Loucy (cell line): Measurements from ENCODE around the gene TSTD2.

Source experiments
- H2AFZ ChIP-seq: fragments of 200-600 bp; sonication (generic); 2 replicates; pipeline ENCODE4 v1.6.0; 2016; ENCODE audit warnings: antibody characterized with exemption, mild to moderate bottlenecking, low read length, moderate library complexity
- H3F3A ChIP-seq: fragments of 200-600 bp; 2 replicates; pipeline ENCODE4 v1.6.0; 2016; ENCODE audit warnings: antibody characterized with exemption, low read depth, mild to moderate bottlenecking
- H3K27me3 ChIP-seq: fragments of 200-600 bp; sonication (generic); 2 replicates; pipeline ENCODE4 v1.6.1; 2014; ENCODE audit warnings: low read length, mild to moderate bottlenecking; ENCODE audit not compliant: insufficient read depth, poor library complexity, severe bottlenecking
- H3K36me3 ChIP-seq: fragments of 200-600 bp; sonication (generic); 2 replicates; pipeline ENCODE4 v1.6.1; 2016; ENCODE audit warnings: low read length; ENCODE audit not compliant: insufficient read depth
- H3K4me1 ChIP-seq: fragments of 200-600 bp; sonication (generic); 2 replicates; pipeline ENCODE4 v1.5.1; 2014; ENCODE audit warnings: low read length, mild to moderate bottlenecking; ENCODE audit not compliant: insufficient read depth, poor library complexity, severe bottlenecking
- H3K4me2 ChIP-seq: fragments of 200-600 bp; sonication (generic); 2 replicates; pipeline ENCODE4 v1.6.0; 2014; ENCODE audit warnings: antibody characterized with exemption, low read length, low read depth, mild to moderate bottlenecking; ENCODE audit not compliant: poor library complexity, severe bottlenecking
- H3K4me3 ChIP-seq: fragments of 200-600 bp; sonication (generic); 2 replicates; pipeline ENCODE4 v1.5.1; 2014; ENCODE audit warnings: low read length, mild to moderate bottlenecking, mixed read lengths; ENCODE audit not compliant: poor library complexity, severe bottlenecking
- H3K79me2 ChIP-seq: fragments of 200-600 bp; sonication (generic); 2 replicates; pipeline ENCODE4 v1.6.1; 2014; ENCODE audit warnings: low read length; ENCODE audit not compliant: insufficient read depth
- H3K9ac ChIP-seq: fragments of 200-600 bp; sonication (generic); 2 replicates; pipeline ENCODE4 v1.6.0; 2014; ENCODE audit warnings: mild to moderate bottlenecking, low read depth, low read length, moderate library complexity; ENCODE audit not compliant: poor library complexity, severe bottlenecking
- H3K9me2 ChIP-seq: fragments of 200-600 bp; sonication (generic); replicated peaks from 2 replicates; pipeline ENCODE4 v1.6.1; 2016; ENCODE audit warnings: low read depth, low read length, mixed read lengths
- H3K9me3 ChIP-seq: fragments of 200-600 bp; sonication (generic); 2 replicates; pipeline ENCODE4 v1.6.1; 2014; ENCODE audit warnings: mild to moderate bottlenecking, antibody characterized with exemption, low read length, low read depth; ENCODE audit not compliant: insufficient read depth
- H4K20me1 ChIP-seq: fragments of 200-600 bp; sonication (generic); 2 replicates; pipeline ENCODE4 v1.6.0; 2014; ENCODE audit warnings: antibody characterized with exemption, low read length, mild to moderate bottlenecking; ENCODE audit not compliant: insufficient read depth, poor library complexity, severe bottlenecking
- EZH2phosphoT487 ChIP-seq: fragments of 200-600 bp; IDR thresholded peaks from 2 replicates; pipeline ENCODE4 v1.6.1; 2018; ENCODE audit warnings: antibody characterized with exemption, mild to moderate bottlenecking, moderate library complexity, borderline replicate concordance
- TF ChIP-seq, protein P1 (sequence below): fragments of 200-600 bp; sonication (generic); conservative IDR thresholded peaks from 2 replicates; pipeline ENCODE4 v1.5.1; 2014; ENCODE audit warnings: mild to moderate bottlenecking, antibody characterized with exemption, low read length

TSTD2 gene

DNA sequence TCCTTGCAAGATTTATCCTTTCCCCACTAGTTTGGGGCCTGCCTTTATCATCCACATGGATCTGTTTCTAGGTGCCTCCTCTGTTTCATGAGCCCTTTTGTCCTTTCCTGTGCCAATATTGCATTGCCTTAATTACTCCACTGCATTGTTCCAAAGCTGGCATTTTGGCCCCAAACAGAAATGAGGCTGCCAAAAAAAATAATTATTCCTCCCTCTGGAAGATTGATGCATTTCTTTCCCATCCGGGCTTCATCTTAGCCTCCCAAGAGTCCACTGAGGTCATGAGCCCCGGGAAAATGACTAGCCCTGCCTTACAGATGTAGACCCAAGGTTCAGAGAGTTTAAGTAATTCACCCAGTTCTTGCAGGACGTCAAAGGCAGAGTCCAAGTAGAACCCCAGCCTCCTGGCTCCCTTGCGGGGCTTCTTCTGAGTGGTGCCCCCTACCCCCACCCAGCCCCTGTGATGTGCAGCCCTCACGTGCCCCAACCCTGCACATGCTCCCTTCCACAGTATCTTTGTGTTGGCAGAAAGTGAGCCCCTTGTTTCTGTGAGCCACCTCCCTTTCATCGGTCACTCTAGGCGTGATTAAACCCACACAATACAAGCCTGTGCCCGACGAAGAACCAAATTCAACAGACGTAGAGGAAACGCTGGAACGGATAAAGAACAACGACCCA, 69.6 kb downstream of the TSTD2 start:
- Histone ChIP-seq H3K4me2 (no peak overlapping the region), H3K4me3 (no peak overlapping the region), H3K36me3 (no peaks in the 10 kb centered on the region), H3K9ac (no peak overlapping the region), H3K27me3 (no peaks in the 10 kb centered on the region), H3K9me3 (no peaks in the 10 kb centered on the region), H2AFZ (no peak overlapping the region), H3K4me1 (no peaks in the 10 kb centered on the region), H4K20me1 (no peaks in the 10 kb centered on the region), H3K9me2 (no peaks in the 10 kb centered on the region), H3K79me2 (no peaks in the 10 kb centered on the region), H3F3A (no peaks in the 10 kb centered on the region)
- TF ChIP-seq, protein P1, sequence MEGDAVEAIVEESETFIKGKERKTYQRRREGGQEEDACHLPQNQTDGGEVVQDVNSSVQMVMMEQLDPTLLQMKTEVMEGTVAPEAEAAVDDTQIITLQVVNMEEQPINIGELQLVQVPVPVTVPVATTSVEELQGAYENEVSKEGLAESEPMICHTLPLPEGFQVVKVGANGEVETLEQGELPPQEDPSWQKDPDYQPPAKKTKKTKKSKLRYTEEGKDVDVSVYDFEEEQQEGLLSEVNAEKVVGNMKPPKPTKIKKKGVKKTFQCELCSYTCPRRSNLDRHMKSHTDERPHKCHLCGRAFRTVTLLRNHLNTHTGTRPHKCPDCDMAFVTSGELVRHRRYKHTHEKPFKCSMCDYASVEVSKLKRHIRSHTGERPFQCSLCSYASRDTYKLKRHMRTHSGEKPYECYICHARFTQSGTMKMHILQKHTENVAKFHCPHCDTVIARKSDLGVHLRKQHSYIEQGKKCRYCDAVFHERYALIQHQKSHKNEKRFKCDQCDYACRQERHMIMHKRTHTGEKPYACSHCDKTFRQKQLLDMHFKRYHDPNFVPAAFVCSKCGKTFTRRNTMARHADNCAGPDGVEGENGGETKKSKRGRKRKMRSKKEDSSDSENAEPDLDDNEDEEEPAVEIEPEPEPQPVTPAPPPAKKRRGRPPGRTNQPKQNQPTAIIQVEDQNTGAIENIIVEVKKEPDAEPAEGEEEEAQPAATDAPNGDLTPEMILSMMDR: no peak
- no peak for TF ChIP-seq EZH2phosphoT487

DNA sequence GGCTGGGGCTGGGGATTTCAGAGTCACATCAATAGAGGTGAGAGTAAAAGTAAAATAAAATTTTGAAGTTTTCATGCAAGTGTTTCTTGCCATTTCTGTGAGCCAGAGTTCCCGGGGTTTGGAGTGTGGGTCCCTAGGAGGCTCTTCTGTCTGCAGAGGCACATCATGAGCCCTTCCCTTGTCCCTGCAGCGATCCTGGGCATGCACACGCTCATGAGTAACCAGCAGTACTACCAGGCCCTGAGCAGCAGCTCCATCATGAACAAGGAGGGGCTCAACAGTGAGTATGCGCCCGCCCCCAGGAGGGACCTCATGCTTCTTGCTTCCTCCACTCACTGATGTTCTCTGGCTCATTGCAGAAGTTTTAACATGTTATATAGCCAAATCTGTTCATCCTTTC, 70.6 kb downstream of the TSTD2 start:
- no peaks in the 10 kb centered on the region for H3K27me3 ChIP-seq
- H3K9me3 ChIP-seq: no peaks in the 10 kb centered on the region
- TF ChIP-seq EZH2phosphoT487: no peak
- TF ChIP-seq, protein P1: no peak
- H4K20me1 ChIP-seq: no peaks in the 10 kb centered on the region
- H2AFZ ChIP-seq: no peak overlapping the region
- H3F3A ChIP-seq: no peaks in the 10 kb centered on the region
- H3K36me3 ChIP-seq: no peaks in the 10 kb centered on the region
- no peak overlapping the region for H3K4me2 ChIP-seq
- no peak overlapping the region for H3K4me3 ChIP-seq
- H3K9me2 ChIP-seq: no peaks in the 10 kb centered on the region
- H3K9ac ChIP-seq: no peak overlapping the region
- no peaks in the 10 kb centered on the region for H3K79me2 ChIP-seq
- no peaks in the 10 kb centered on the region for H3K4me1 ChIP-seq

DNA sequence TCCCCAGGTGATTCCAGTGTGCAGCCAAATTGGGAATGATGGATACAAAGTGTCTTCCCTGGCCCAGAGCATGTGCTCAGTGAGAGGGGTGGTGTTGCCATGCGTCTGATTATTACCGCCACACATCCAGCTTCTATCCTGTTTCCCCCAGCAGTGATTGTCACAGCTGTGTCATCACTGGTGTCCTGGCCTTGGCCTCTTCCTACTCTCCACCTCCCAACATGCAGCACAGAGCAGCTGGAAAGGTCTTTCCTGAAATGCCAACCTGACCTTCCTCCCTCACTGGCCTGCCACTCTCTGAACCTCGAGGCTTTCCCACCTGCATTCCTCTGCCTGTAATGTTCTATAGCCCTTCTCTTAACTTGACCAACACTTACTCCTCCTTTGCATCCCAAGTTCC, 71.7 kb downstream of the TSTD2 start:
- TF ChIP-seq, protein P1: no peak
- no peak for TF ChIP-seq EZH2phosphoT487
- Histone ChIP-seq H3K4me1 (no peaks in the 10 kb centered on the region), H3K9ac (no peak overlapping the region)

More for the DNA sequence above, 71.7 kb downstream of the TSTD2 start:
- Histone ChIP-seq H3K9me2 (no peaks in the 10 kb centered on the region), H3K4me2 (no peak overlapping the region), H3F3A (no peaks in the 10 kb centered on the region), H2AFZ (no peak overlapping the region), H3K36me3 (no peaks in the 10 kb centered on the region), H3K27me3 (no peaks in the 10 kb centered on the region), H3K4me3 (no peak overlapping the region), H3K79me2 (no peaks in the 10 kb centered on the region), H3K9me3 (no peaks in the 10 kb centered on the region), H4K20me1 (no peaks in the 10 kb centered on the region)
